GM23338 (cell line): Measurements from ENCODE around the gene SLC6A7. TPM values are rescaled to one million over a fixed set of nuclear protein-coding genes. Genes with fewer than 3 reads are reported as not detected.

Source experiments
- ATAC-seq: fragments of 200-7000 bp; cut with Tn5 transposase; 3 replicates; pipeline ENCODE4 v1.9.1; 2020
- DNase-seq: peaks from one replicate; pipeline ENCODE4 v3.0.0-alpha.2; 2015; ENCODE audit warnings: low spot score
- H2AFZ ChIP-seq: fragments of 200-600 bp; sonication (generic); 2 replicates; pipeline ENCODE4 v1.8.0; 2016; ENCODE audit warnings: antibody characterized with exemption, mild to moderate bottlenecking, moderate library complexity
- H3F3A ChIP-seq: fragments of 200-600 bp; sonication (generic); replicated peaks from 2 replicates; pipeline ENCODE4 v1.8.0; 2017; ENCODE audit warnings: antibody characterized with exemption, mixed run types, low read depth
- H3K27ac ChIP-seq: fragments of 200-600 bp; sonication (generic); 2 replicates; pipeline ENCODE4 v1.6.1; 2016; ENCODE audit warnings: low read depth
- H3K27me3 ChIP-seq: fragments of 200-600 bp; sonication (generic); 2 replicates; pipeline ENCODE4 v1.8.0; 2016; ENCODE audit warnings: mild to moderate bottlenecking, mixed run types, moderate library complexity; ENCODE audit not compliant: insufficient read depth
- H3K36me3 ChIP-seq: fragments of 200-600 bp; sonication (generic); 2 replicates; pipeline ENCODE4 v1.8.0; 2016; ENCODE audit warnings: mild to moderate bottlenecking; ENCODE audit not compliant: insufficient read depth
- H3K4me1 ChIP-seq: fragments of 200-600 bp; sonication (generic); 2 replicates; pipeline ENCODE4 v1.8.0; 2016; ENCODE audit warnings: mild to moderate bottlenecking, moderate library complexity; ENCODE audit not compliant: insufficient read depth
- H3K4me2 ChIP-seq: fragments of 200-600 bp; sonication (generic); 2 replicates; pipeline ENCODE4 v1.7.1; 2017; ENCODE audit warnings: mixed run types
- H3K4me3 ChIP-seq: fragments of 200-600 bp; sonication (generic); 2 replicates; pipeline ENCODE4 v1.6.1; 2016; ENCODE audit warnings: mixed run types
- H3K79me2 ChIP-seq: fragments of 200-600 bp; sonication (generic); replicated peaks from 2 replicates; pipeline ENCODE4 v1.8.0; 2017; ENCODE audit warnings: mild to moderate bottlenecking; ENCODE audit not compliant: insufficient read depth
- H3K9me2 ChIP-seq: fragments of 200-600 bp; sonication (generic); 2 replicates; pipeline ENCODE4 v1.8.0; 2017; ENCODE audit not compliant: insufficient read depth
- H4K20me1 ChIP-seq: fragments of 200-600 bp; sonication (generic); replicated peaks from 2 replicates; pipeline ENCODE4 v1.8.0; 2017; ENCODE audit warnings: mild to moderate bottlenecking; ENCODE audit not compliant: insufficient read depth
- H3K27ac Mint-ChIP-seq: 2 replicates; pipeline ENCODE4 v1.8.0; 2020; ENCODE audit warnings: inconsistent platforms, mild to moderate bottlenecking, moderate library complexity, mixed read lengths
- H3K27me3 Mint-ChIP-seq: 3 replicates; pipeline ENCODE4 v1.8.0; 2022; ENCODE audit warnings: low read depth, mild to moderate bottlenecking, moderate library complexity, mixed read lengths, inconsistent platforms; ENCODE audit not compliant: insufficient read depth, poor library complexity
- H3K36me3 Mint-ChIP-seq: 3 replicates; pipeline ENCODE4 v1.8.0; 2021; ENCODE audit warnings: low read depth, mild to moderate bottlenecking, inconsistent platforms, moderate library complexity, mixed read lengths
- H3K4me1 Mint-ChIP-seq: 3 replicates; pipeline ENCODE4 v1.8.0; 2020; ENCODE audit warnings: mild to moderate bottlenecking, inconsistent platforms, mixed read lengths
- H3K4me3 Mint-ChIP-seq: 3 replicates; pipeline ENCODE4 v1.8.0; 2021; ENCODE audit warnings: moderate library complexity, mild to moderate bottlenecking, inconsistent platforms, mixed read lengths
- H3K9me3 Mint-ChIP-seq: 3 replicates; pipeline ENCODE4 v1.8.0; 2020; ENCODE audit warnings: moderate library complexity, mild to moderate bottlenecking, inconsistent platforms, mixed read lengths
- CREB1 ChIP-seq: fragments of 250-450 bp; sonication (Bioruptor Pico); IDR thresholded peaks from 2 replicates; pipeline ENCODE4 v1.5.0; 2020; ENCODE audit warnings: low read depth, mild to moderate bottlenecking, moderate library complexity
- EZH2phosphoT487 ChIP-seq: fragments of 200-600 bp; sonication (generic); IDR thresholded peaks from one replicate; pipeline ENCODE4 v1.8.1; 2018; ENCODE audit warnings: antibody characterized with exemption; ENCODE audit not compliant: unreplicated experiment
- JUNB ChIP-seq: IDR thresholded peaks from one replicate; pipeline ENCODE4 v1.6.1; 2016; ENCODE audit warnings: antibody characterized with exemption; ENCODE audit not compliant: unreplicated experiment
- REST ChIP-seq: IDR thresholded peaks from one replicate; pipeline ENCODE4 v1.6.1; 2018; ENCODE audit warnings: antibody characterized with exemption; ENCODE audit not compliant: unreplicated experiment
- STAT1 ChIP-seq: IDR thresholded peaks from one replicate; pipeline ENCODE4 v1.6.1; 2016; ENCODE audit warnings: antibody characterized with exemption; ENCODE audit not compliant: unreplicated experiment
- ZNF114 ChIP-seq: fragments of 250-450 bp; sonication (Bioruptor Pico); IDR thresholded peaks from 2 replicates; pipeline ENCODE4 v1.5.0; 2020; ENCODE audit warnings: mild to moderate bottlenecking, moderate library complexity
- ZNF331 ChIP-seq: fragments of 250-450 bp; sonication (Bioruptor Pico); IDR thresholded peaks from 2 replicates; pipeline ENCODE4 v1.5.0; 2020; ENCODE audit warnings: low read depth, mild to moderate bottlenecking, moderate library complexity
- ZNF462 ChIP-seq: fragments of 250-450 bp; sonication (Bioruptor Pico); IDR thresholded peaks from 2 replicates; pipeline ENCODE4 v1.5.0; 2020; ENCODE audit warnings: mild to moderate bottlenecking, moderate library complexity
- polyA plus RNA-seq: library from polyadenylated mRNA; unstranded; fragments of >200 nt; fragmentation: Nextera tagmentation; extraction: Ambion mirVana; gene quantifications from 2 replicates; pipeline ENCODE4 v1.2.1, GENCODE V29; 2016
- total RNA-seq: library from RNA; depleted of rRNA; stranded (reverse); fragments of >200 nt; shearing (Covaris generic); gene quantifications from 2 replicates; pipeline ENCODE4 v1.2.3, GENCODE V29; 2014

Gene SLC6A7
- total and polyA plus RNA-seq, 2 experiments from 2014 or later, result not detected

GRCh38 chr5:150157168-150157567, 32.7 kb upstream of the SLC6A7 start (continued):
- TF ChIP-seq REST, result no peak
- no peak for TF ChIP-seq EZH2phosphoT487
- no peak for TF ChIP-seq JUNB

- no peak overlapping the region for H3K4me3 ChIP-seq
- H3F3A ChIP-seq, result 0 out of 2 replicates have a peak, but pooled peaks cover 4% of the 10 kb centered on the region
- H3K27ac ChIP-seq, result no peak overlapping the region
- peaks cover 34% of the 10 kb centered on the region for H3K4me1 Mint-ChIP-seq
- ATAC-seq, result no peak
- H3K27me3 Mint-ChIP-seq, result peaks cover 21% of the 10 kb centered on the region
- H3K36me3 ChIP-seq, result no peaks in the 10 kb centered on the region
- H3K36me3 Mint-ChIP-seq, result no peaks in the 10 kb centered on the region
- H3K4me3 Mint-ChIP-seq, result no peak overlapping the region
- DNase-seq, result no peak
- no peaks in the 10 kb centered on the region for H3K79me2 ChIP-seq
- no peaks in the 10 kb centered on the region for H3K9me2 ChIP-seq
- no peaks in the 10 kb centered on the region for H4K20me1 ChIP-seq
- no peaks in the 10 kb centered on the region for H3K9me3 Mint-ChIP-seq
- no peaks in the 10 kb centered on the region for H3K27me3 ChIP-seq
- H3K27ac Mint-ChIP-seq, result no peak overlapping the region
- H3K4me2 ChIP-seq, result no peak overlapping the region
- peaks cover 25% of the 10 kb centered on the region for H3K4me1 ChIP-seq
- H2AFZ ChIP-seq, result no peak overlapping the region
- TF ChIP-seq EZH2phosphoT487, result no peak
- no peak for TF ChIP-seq ZNF462 (CRISPR knock-in tag)
- TF ChIP-seq CREB1 (CRISPR knock-in tag), result no peak
- TF ChIP-seq ZNF114, result no peak
- TF ChIP-seq ZNF331 (CRISPR knock-in tag), result no peak
- no peak for TF ChIP-seq STAT1
- no peak for TF ChIP-seq REST
- no peak for TF ChIP-seq JUNB
Measured at GRCh38 chr5:150158170-150158949, 31.5 kb upstream of the SLC6A7 start.
